Stomach (tissue), 9 donors: ENCODE results near the gene PSORS1C1. TPM values are rescaled to one million over a fixed set of nuclear protein-coding genes. Genes with fewer than 3 reads are reported as not detected.
A peak's percentile ranks its signal among the peaks of the same experiment; 100 is the strongest.

Experiments used
- DNase-seq, 2 donors: peaks; one replicate each; pipeline versions ENCODE4 v3.0.0 to v3.0.0-alpha.2; 2013 to 2019
- H3K27ac ChIP-seq, 5 donors: fragments of 200-600 bp in 4 of 5; sonication (generic) in 4 of 5; one replicate each; pipeline ENCODE4 v1.5.1; 2013 to 2019; ENCODE audit warnings: mild to moderate bottlenecking in 1 of 5, moderate library complexity in 1 of 5
- H3K27me3 ChIP-seq, 3 donors: fragments of 200-600 bp; sonication (generic); one replicate each; pipeline ENCODE4 v1.5.1; 2017 to 2019; ENCODE audit warnings: mixed run types in 1 of 3
- H3K36me3 ChIP-seq, 4 donors: fragments of 200-600 bp; sonication (generic); 1 replicate in 3 of 4; 2 replicates in 1 of 4; pipeline ENCODE4 v1.5.1; 2016 to 2019
- H3K4me1 ChIP-seq, 4 donors: fragments of 200-600 bp; sonication (generic); one replicate each; pipeline ENCODE4 v1.5.1; 2016 to 2019
- H3K4me3 ChIP-seq, 4 donors: fragments of 200-600 bp; sonication (generic) in 3 of 4; one replicate each; pipeline ENCODE4 v1.5.1; 2016 to 2019; ENCODE audit warnings: mild to moderate bottlenecking in 1 of 4
- H3K9me3 ChIP-seq, 4 donors: fragments of 200-600 bp; sonication (generic); one replicate each; pipeline ENCODE4 v1.5.1; 2016 to 2019
- CTCF ChIP-seq, 7 experiments: fragments of 450-650 bp in 4 of 7; fragments of 200-600 bp in 3 of 7; sonication (generic) in 3 of 7; IDR thresholded peaks; one replicate each; pipeline ENCODE4 v1.5.1; 2016 to 2019; ENCODE audit warnings: antibody characterized with exemption in 7 of 7, control low read depth in 2 of 7, mild to moderate bottlenecking in 1 of 7
- EP300 ChIP-seq: sonication (generic); formaldehyde crosslinking; IDR thresholded peaks from one replicate; pipeline ENCODE4 v1.6.1; 2017; ENCODE audit warnings: antibody characterized with exemption
- POLR2A ChIP-seq, 4 donors: fragments of 450-650 bp; IDR thresholded peaks; one replicate each; pipeline ENCODE4 v1.6.1; 2016; ENCODE audit warnings: antibody characterized with exemption in 4 of 4, control low read depth in 2 of 4, mild to moderate bottlenecking in 1 of 4, moderate library complexity in 1 of 4
- POLR2AphosphoS5 ChIP-seq, 3 donors: sonication (generic); formaldehyde crosslinking; IDR thresholded peaks; one replicate each; pipeline ENCODE4 v1.6.1; 2016; ENCODE audit warnings: antibody characterized with exemption in 3 of 3
- WGBS, 5 donors: extraction: QIAGEN DNeasy Blood & Tissue Kit in 3 of 5; methylation state at CpG; one replicate each; pipeline versions ENCODE4 v1.1.5 to v1.1.7; 2013 to 2018; 5-methylcytosine and 5-hydroxymethylcytosine counted together
- intact Hi-C: fragments of 100-400 bp; cut with DNase I; formaldehyde crosslinking; loops from one replicate; pipeline ENCODE4 v1.15.1; 2023; ENCODE audit warnings: low total_unique reads
- polyA plus RNA-seq, 3 donors: library from polyadenylated mRNA; stranded (reverse); fragments of 200-250 nt; gene quantifications; one replicate each; pipeline ENCODE4 v1.2.3, GENCODE V29; 2013
- total RNA-seq, 5 donors: library from RNA; depleted of rRNA; stranded (reverse); fragments of >200 nt; gene quantifications; one replicate each; pipeline versions ENCODE4 v1.1.0 to v1.2.3, GENCODE V29; 2014 to 2016
- donor health status: healthy with polysubstance abuse.
- donor health status: Bipolar disorder and iron deficiency.
- donor health status: healthy.

PSORS1C1 gene
- total and polyA plus RNA-seq, 8 donors, result 2.7 to 7.4 (median 3.9) TPM; not detected in 1

- H3K4me1 ChIP-seq, result peaks cover 0 to 17% (median 10%) of the 10 kb centered on the region in 4 donors
- no peaks in the 10 kb centered on the region for H3K9me3 ChIP-seq
- no peaks in the 10 kb centered on the region for H3K36me3 ChIP-seq
- H3K4me3 ChIP-seq, result no peak overlapping the region
- peak; percentile 91 to 94 for DNase-seq
- no peak for TF ChIP-seq POLR2A (IDR thresholded peaks at IDR 0.05)
- TF ChIP-seq EP300, result no peak
- TF ChIP-seq CTCF (IDR thresholded peaks at IDR 0.05), result peak in 5 of 7 experiments; percentile 72 to 81 (median 79)
- TF ChIP-seq POLR2AphosphoS5 (IDR thresholded peaks at IDR 0.05), result peak in 1 of 3 donors; percentile 64
- intact Hi-C loops, result no loop called here
- H3K27me3 ChIP-seq, result peaks cover 0 to 7% (median 0%) of the 10 kb centered on the region in 3 donors
- WGBS, 5 donors, result 12 to 14% (median 12%) methylated on average over 14 of the region's 14 CpGs
- H3K27ac ChIP-seq, result no peak overlapping the region
Measured at GRCh38 chr6:31087494-31088089, 27.0 kb upstream of the PSORS1C1 start.

GRCh38 chr6:31090275-31090972 is 24.2 kb upstream of the PSORS1C1 start:
- Histone ChIP-seq H3K27ac (no peak overlapping the region), H3K4me1 (peaks cover 9 to 35% (median 17%) of the 10 kb centered on the region in 4 donors), H3K9me3 (no peaks in the 10 kb centered on the region), H3K4me3 (no peak overlapping the region), H3K27me3 (peaks cover 0 to 7% (median 0%) of the 10 kb centered on the region in 3 donors), H3K36me3 (no peaks in the 10 kb centered on the region)
- 88 to 94% (median 90%) methylated on average over 3 of the region's 3 CpGs for WGBS, 5 donors
- TF ChIP-seq POLR2A (IDR thresholded peaks at IDR 0.05) (no peak), EP300 (no peak), CTCF (IDR thresholded peaks at IDR 0.05) (no peak), POLR2AphosphoS5 (IDR thresholded peaks at IDR 0.05) (no peak)
- no peak for DNase-seq
- intact Hi-C loops, result no loop called here

DNA sequence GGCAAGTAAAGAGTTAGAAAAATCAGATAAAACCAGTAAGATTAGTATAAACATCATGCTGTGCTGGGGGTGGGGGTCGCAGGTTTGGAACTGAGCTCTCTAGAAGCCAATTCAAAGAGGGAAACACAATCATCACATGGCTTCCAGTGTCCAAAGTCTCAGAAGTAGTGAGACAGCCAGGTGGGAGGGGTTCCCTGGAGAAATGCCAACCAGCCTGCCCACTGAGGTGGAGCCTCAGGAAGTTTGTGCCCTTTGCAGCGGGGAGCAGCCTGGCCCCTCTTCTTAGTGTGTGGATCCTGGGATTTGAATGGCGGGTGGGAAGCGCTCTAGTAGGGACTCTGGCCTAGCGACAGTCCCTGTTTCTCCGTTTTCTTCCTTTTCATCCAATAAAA is 23.6 kb upstream of the PSORS1C1 start:
- WGBS, 5 donors, result 79 to 96% (median 93%) methylated on average over 6 of the region's 6 CpGs

GRCh38 chr6:31091680-31092079 is 22.9 kb upstream of the PSORS1C1 start:
- intact Hi-C loops, result no loop called here
- no peaks in the 10 kb centered on the region for H3K36me3 ChIP-seq
- H3K9me3 ChIP-seq, result no peaks in the 10 kb centered on the region
- H3K4me1 ChIP-seq, result peaks cover 9 to 34% (median 16%) of the 10 kb centered on the region in 4 donors
- no peaks in the 10 kb centered on the region for H3K27me3 ChIP-seq
- no peak overlapping the region for H3K27ac ChIP-seq
- DNase-seq, result no peak
- no peak for TF ChIP-seq POLR2AphosphoS5 (IDR thresholded peaks at IDR 0.05)
- no peak for TF ChIP-seq POLR2A (IDR thresholded peaks at IDR 0.05)
- TF ChIP-seq EP300, result no peak
- TF ChIP-seq CTCF (IDR thresholded peaks at IDR 0.05), result no peak
- 37 to 59% (median 44%) methylated on average over 3 of the region's 3 CpGs for WGBS, 5 donors
- no peak overlapping the region for H3K4me3 ChIP-seq

More for the DNA sequence above, 23.6 kb upstream of the PSORS1C1 start:
- intact Hi-C loops, result no loop called here
- no peak overlapping the region for H3K27ac ChIP-seq
- no peaks in the 10 kb centered on the region for H3K36me3 ChIP-seq
- no peaks in the 10 kb centered on the region for H3K9me3 ChIP-seq
- no peak overlapping the region for H3K4me3 ChIP-seq
- peaks cover 9 to 35% (median 17%) of the 10 kb centered on the region in 4 donors for H3K4me1 ChIP-seq
- no peak for TF ChIP-seq POLR2AphosphoS5 (IDR thresholded peaks at IDR 0.05)
- no peak for DNase-seq
- peaks cover 0 to 1% (median 0%) of the 10 kb centered on the region in 3 donors for H3K27me3 ChIP-seq
